ENCODE results near the gene UBN1. TPM values are rescaled to one million over a fixed set of nuclear protein-coding genes. Genes with fewer than 3 reads are reported as not detected.

Gene UBN1
- total RNA-seq, 4 donors from 2014 or later, result 21.1 to 48.2 (median 37.2) TPM

- TF ChIP-seq, protein P1, sequence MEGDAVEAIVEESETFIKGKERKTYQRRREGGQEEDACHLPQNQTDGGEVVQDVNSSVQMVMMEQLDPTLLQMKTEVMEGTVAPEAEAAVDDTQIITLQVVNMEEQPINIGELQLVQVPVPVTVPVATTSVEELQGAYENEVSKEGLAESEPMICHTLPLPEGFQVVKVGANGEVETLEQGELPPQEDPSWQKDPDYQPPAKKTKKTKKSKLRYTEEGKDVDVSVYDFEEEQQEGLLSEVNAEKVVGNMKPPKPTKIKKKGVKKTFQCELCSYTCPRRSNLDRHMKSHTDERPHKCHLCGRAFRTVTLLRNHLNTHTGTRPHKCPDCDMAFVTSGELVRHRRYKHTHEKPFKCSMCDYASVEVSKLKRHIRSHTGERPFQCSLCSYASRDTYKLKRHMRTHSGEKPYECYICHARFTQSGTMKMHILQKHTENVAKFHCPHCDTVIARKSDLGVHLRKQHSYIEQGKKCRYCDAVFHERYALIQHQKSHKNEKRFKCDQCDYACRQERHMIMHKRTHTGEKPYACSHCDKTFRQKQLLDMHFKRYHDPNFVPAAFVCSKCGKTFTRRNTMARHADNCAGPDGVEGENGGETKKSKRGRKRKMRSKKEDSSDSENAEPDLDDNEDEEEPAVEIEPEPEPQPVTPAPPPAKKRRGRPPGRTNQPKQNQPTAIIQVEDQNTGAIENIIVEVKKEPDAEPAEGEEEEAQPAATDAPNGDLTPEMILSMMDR (IDR thresholded peaks at IDR 0.05; ENCODE audit: low read depth), result no peak
Measured at GRCh38 chr16:4890686-4891085, 43.4 kb downstream of the UBN1 start.

GRCh38 chr16:4891097-4891885, 44.0 kb downstream of the UBN1 start:
- TF ChIP-seq, protein P1 (IDR thresholded peaks at IDR 0.05; ENCODE audit: low read depth), result no peak

DNA sequence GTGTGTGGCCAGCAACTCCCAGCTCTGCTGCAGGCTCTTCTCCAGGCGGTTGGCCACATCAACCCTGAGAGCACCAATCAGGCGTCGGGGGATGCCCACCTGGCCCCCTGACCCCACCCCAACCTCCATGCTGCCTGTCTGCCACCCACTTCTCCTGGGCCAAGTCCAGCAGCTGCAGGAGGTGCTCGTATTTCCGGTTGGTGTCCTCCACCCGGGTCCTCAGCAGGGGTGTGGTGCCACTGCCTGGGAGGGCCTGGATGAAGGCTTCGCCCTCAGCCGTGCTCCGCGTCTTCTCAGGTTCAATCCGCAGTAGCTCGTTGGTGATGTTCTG, 44.6 kb downstream of the UBN1 start:
- TF ChIP-seq, protein P1 (IDR thresholded peaks at IDR 0.05; ENCODE audit: low read depth), result no peak

DNA sequence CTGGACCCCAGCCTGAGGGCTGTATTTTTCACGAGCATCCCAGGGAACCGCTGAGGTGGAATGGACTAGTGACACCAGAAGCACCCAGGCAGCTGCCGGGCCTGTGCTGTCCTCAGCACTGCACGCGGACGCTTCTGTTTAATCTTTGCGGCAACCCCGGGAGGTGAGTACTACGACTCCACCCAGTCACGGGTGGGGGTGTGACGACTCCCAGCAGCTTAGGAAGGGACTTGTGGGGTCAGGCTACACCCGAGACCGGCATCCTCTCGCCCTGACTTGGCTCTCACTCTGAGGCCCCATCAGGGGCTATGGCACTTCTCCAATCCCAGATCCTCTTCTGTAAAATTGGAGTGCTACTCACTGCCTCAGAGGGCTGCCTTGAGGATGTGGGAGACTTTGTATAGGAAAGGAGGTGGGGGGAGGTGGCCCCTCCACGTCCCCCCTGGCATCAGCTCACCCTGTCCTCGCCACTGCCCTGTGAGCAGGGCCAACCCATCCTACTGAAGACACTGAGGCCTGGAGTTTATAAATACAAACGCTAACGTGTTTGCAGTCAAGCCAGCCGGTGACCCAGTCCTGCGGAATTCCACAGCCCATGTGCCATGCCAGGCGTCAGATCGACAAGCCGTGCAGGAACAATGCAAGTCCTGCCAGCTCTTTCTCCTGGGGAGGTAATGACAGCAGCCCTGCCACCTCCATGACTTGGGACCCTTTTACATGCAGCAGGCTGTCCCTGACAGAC, 45.3 kb downstream of the UBN1 start:
- TF ChIP-seq, protein P1 (IDR thresholded peaks at IDR 0.05; ENCODE audit: low read depth), result no peak

DNA sequence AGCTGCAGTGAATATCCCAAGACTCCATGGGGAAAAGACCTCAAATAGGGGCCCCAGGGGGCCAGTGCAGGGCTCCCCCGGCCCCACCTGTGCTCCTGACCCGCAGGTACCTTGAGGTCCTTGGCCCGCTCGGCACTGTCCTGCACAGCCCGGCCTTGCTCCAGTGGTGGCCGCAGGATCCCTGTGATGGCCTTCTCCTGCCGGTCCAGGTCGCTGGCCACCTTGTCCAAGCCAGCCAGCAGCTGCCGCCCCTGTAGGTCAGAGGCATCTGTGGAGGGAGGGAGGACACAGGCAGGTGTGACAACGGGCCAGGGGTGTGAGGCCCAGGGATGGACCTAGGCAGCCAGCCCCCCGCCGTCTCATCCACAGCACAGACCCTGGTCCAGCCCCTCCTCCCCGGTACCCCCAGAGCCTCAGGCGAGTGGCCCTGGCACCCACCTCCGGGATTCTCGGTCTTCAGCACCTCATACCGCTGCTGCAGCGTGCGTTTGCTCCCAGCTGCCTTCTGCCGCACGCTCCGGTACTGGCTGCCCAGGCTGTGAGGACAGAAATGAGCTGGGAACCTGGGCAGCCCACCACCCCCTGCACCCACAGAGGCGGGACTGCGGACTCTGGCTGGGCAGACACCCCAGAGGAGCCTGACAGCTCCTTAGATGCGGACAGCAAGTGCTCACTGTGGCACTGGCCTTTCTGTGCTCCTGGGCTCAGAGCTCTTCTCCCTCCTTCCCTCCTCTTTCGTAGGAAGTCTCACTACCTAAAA, 46.0 kb downstream of the UBN1 start:
- TF ChIP-seq, protein P1 (IDR thresholded peaks at IDR 0.05; ENCODE audit: low read depth), result no peak

GRCh38 chr16:4894276-4895150, 47.2 kb downstream of the UBN1 start:
- TF ChIP-seq, protein P1 (IDR thresholded peaks at IDR 0.05; ENCODE audit: low read depth), result no peak

All from subcutaneous adipose tissue (tissue), 4 donors.